KOPT-K1 (cell line): Measurements from ENCODE around the gene PTPRN.

ENCODE experiments used
- H3K27ac ChIP-seq: fragments of 200-600 bp; sonication (generic); 2 replicates; pipeline ENCODE4 v1.5.1; 2016; ENCODE audit warnings: antibody characterized with exemption, mild to moderate bottlenecking, low read depth, low read length; ENCODE audit not compliant: poor library complexity, severe bottlenecking
- H3K36me3 ChIP-seq: fragments of 200-600 bp; sonication (generic); 2 replicates; pipeline ENCODE4 v1.5.1; 2017; ENCODE audit warnings: antibody characterized with exemption, mild to moderate bottlenecking, low read length, moderate library complexity; ENCODE audit not compliant: insufficient read depth
- H3K9me3 ChIP-seq: fragments of 200-600 bp; sonication (generic); 2 replicates; pipeline ENCODE4 v1.5.1; 2017; ENCODE audit warnings: antibody characterized with exemption, low read length, mild to moderate bottlenecking; ENCODE audit not compliant: insufficient read depth, poor library complexity, severe bottlenecking

PTPRN gene

GRCh38 chr2:219252084-219252483, 57.1 kb downstream of the PTPRN start:
- Histone ChIP-seq H3K27ac (no peak overlapping the region), H3K36me3 (no peaks in the 10 kb centered on the region), H3K9me3 (no peaks in the 10 kb centered on the region)

GRCh38 chr2:219251656-219252055, 57.5 kb downstream of the PTPRN start:
- Histone ChIP-seq H3K36me3 (no peaks in the 10 kb centered on the region), H3K27ac (no peak overlapping the region), H3K9me3 (no peaks in the 10 kb centered on the region)

GRCh38 chr2:219250049-219250781, 59.0 kb downstream of the PTPRN start:
- no peaks in the 10 kb centered on the region for H3K36me3 ChIP-seq
- no peaks in the 10 kb centered on the region for H3K9me3 ChIP-seq
- no peak overlapping the region for H3K27ac ChIP-seq

GRCh38 chr2:219249203-219249980, 59.8 kb downstream of the PTPRN start:
- Histone ChIP-seq H3K27ac (no peak overlapping the region), H3K9me3 (no peaks in the 10 kb centered on the region), H3K36me3 (no peaks in the 10 kb centered on the region)

GRCh38 chr2:219248845-219249202, 60.4 kb downstream of the PTPRN start:
- Histone ChIP-seq H3K9me3 (no peaks in the 10 kb centered on the region), H3K36me3 (no peaks in the 10 kb centered on the region), H3K27ac (no peak overlapping the region)

- Histone ChIP-seq H3K9me3 (no peaks in the 10 kb centered on the region), H3K36me3 (no peaks in the 10 kb centered on the region), H3K27ac (peak overlapping the region; percentile 12)
Measured at GRCh38 chr2:219247678-219248642, 61.2 kb downstream of the PTPRN start.

- H3K27ac ChIP-seq = no peak overlapping the region
- H3K36me3 ChIP-seq = no peaks in the 10 kb centered on the region
- H3K9me3 ChIP-seq = no peaks in the 10 kb centered on the region
Measured at GRCh38 chr2:219246559-219246958, 62.6 kb downstream of the PTPRN start.

GRCh38 chr2:219245899-219246230, 63.3 kb downstream of the PTPRN start:
- peak overlapping the region; percentile 88 for H3K27ac ChIP-seq
- H3K9me3 ChIP-seq = no peaks in the 10 kb centered on the region
- no peaks in the 10 kb centered on the region for H3K36me3 ChIP-seq

- H3K9me3 ChIP-seq = no peaks in the 10 kb centered on the region
- no peaks in the 10 kb centered on the region for H3K36me3 ChIP-seq
- H3K27ac ChIP-seq = peak within 1 kb of the TSS; percentile 88
Measured at GRCh38 chr2:219245148-219245898, 63.9 kb downstream of the PTPRN start, which contains the start of the genes GLB1L and STK16. GLB1L (minus strand) TSS chr2:219245444; CDS start chr2:219243573, 1,871 bp downstream. STK16 (plus strand) TSS chr2:219245479; CDS start chr2:219246000, 521 bp downstream.

- Histone ChIP-seq H3K36me3 (no peaks in the 10 kb centered on the region), H3K9me3 (no peaks in the 10 kb centered on the region), H3K27ac (peak overlapping the region; percentile 88)
Measured at GRCh38 chr2:219244789-219245147, 64.4 kb downstream of the PTPRN start.

GRCh38 chr2:219243291-219243761, 65.9 kb downstream of the PTPRN start:
- peaks cover 6% of the 10 kb centered on the region; the same call in 1 of the 2 replicates for H3K36me3 ChIP-seq
- no peaks in the 10 kb centered on the region for H3K9me3 ChIP-seq
- no peak overlapping the region for H3K27ac ChIP-seq
